Embryonic facial prominence (tissue), 1 donor: ENCODE results near the gene CRIP1.

ENCODE experiments used
- DNase-seq: peaks from one replicate; pipeline ENCODE4 v3.0.0-alpha.2; 2016; ENCODE audit errors: extremely low spot score

The CRIP1 gene, protein sequence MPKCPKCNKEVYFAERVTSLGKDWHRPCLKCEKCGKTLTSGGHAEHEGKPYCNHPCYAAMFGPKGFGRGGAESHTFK

DNA sequence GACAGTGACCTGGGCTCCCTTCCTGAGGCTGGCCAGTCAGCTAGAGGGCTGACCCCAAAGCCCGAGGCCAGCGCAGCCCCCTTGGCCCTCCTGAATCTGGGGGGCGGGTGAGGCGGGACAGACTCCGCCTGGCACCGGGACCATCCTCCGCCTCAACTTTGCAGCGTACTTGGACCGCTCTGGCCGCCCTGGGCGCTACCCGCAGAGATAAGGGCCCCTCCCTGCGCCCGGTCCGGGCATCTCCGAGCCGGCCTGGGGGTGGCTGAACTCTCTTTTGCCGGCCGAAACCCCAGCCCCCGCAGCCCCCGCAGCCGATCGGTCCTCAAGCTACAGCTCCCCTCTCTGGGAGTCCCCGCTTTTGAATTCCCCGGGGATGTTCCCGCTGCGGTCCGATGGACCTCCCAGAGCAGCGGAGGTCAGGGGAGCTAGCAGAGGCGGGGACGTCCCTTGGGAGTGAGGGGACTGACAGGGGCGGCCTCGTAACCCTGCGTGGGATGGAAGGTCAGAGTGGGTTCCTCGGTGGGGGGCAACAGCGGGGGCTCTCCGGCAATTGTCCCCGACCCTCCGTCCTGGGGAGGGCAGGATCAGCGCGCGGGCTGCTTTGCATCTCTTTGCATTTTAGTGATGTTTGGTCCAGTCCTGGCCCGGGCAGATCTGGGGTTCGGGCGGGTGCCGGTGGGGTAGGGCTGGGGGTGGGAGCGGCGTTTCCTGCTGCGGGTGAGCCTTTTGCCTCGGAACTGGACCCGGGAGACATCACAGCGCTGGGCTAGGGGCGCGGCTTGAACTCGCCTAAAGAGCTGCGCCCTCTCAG is at the start of gene CRIP1:
Gene CRIP1, plus strand, starts transcription at position 724 of the 811 bp plus-strand sequence. CDS start 374 bp downstream, outside the sequence.
- DNase-seq: no peak

DNA sequence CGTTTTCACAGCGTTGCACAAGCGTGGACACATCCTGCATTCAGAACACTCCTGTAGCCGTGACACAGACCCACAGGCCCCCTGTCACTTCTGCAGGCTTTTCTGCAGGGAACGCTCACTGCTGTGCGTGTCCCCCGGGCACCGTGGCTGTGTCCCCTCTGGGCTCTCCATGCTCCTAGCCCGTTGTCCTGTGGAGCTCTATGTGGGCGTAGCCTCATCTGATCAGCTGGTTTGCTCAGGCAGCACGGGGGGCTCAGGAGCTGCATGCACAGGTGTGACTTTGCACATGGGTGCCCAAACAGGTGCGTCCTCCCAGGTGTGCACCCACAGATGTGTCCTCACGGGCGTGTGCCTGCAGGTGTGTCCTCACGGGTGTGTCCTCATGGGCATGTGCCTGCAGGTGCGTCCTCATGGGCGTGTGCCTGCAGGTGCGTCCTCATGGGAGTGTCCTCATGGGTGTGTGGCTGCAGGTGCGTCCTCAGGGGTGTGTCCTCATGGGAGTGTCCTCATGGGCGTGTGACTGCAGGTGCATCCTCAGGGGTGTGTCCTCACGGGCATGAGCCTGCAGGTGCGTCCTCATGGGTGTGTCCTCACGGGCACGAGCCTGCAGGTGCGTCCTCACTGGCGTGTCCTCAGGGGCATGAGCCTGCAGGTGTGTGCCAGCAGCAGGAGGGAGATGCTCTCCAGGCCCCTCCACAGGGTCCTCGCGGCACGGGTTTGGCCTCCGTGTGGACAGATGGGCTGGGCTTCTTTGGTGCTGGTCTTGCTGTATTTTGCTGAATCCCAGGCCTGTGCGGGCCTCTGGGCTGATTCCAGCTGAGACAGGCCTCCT is 49.6 kb upstream of the CRIP1 start:
- DNase-seq: no peak

DNA sequence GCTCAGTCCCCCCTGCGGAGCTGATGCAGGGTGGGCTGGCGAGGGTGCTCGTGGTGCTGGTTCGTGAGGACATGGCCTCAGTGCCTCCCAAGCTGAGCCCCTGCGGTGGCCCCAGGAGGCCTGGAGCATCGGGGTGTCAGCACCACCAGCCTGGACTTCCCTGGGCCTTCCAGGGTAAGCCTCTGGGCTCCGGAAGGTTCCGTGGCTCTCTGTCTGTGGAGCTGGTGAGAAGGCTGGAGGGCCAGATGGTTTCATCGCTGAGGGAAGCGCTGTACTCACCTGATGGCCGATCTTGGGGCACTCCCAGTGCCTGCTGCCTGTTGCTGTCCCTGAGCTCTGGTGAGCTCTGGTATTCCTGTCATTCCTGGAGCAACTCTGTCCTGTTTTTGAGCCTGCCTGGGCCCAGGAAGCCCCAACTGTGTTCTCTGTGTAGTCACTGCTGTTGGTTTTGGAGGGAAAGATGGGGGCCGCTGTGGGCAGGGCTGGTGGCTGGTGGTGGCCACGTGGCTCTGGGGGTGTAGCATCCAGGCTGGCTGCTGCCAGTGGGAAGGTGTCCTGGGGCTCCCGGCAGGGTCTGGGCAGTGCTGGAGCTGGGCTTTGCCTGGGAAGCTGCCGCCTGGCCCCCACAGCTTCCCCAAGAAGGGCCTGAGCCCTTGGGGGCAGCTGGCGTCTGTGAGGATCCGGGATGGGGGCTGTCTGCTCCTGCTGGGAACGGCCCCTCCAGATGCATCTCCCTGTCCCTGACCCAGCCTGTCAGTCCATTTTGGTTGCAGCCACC is 48.8 kb upstream of the CRIP1 start:
- no peak for DNase-seq

DNA sequence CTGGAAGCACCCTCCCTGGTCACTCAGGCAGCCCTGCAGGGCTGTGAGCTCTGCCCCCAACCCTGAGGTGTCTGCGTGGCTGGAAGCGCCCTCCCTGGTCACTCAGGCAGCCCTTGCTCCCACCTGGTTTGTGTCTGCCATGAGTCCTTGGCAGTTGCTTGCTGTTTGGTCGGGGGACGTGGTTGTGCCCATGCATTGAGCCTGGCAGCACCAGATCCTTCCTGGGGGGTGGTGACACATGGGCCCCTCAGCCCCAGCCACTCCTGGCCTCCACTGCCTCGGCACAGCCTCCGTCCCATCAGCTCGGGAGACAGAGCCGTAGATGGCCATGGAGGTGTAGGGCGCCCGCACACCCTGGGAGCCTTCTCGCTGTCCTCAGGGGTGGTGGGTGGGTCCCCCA is 47.5 kb upstream of the CRIP1 start:
- DNase-seq: no peak

DNA sequence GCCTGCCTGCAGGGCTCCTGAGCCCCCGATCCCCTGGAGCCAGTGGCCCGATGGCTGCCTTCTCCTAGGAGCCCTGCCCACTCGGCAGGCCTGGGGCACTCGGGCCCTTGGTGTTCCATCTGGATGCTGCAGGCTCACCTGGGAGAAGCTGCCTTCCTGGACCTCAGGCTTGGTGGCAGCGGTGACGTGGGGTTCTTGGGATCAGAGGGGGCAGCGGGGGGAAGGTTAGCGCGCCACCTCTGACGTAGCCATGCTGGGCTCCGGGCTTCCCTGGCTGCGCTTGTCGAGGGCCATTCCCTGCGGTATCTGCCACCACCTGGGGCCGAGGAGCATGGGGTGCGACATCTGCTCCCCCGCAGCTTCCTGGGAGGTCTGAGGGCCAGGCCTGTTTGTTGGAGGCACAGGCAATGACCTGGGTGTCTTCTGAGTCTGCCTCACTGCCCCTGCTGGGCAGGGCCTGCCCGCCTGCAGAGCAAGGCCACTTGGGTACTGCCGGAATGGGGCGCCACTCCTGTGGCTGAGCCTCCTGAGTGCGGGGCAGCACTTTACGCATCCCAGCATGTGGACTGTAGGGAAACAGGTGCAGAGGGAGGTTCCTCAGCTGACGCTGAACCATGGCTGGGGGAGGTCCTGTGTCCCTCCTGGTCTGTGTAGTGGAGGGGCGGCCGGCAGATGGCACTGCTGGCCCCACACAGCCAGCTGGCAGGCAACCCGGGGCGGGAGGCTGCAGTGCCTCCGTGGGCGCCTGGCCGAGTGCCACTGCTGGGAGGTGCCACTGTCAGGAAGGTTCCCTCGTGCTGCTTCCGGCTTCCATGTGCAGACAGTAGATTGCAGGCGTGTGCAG is 46.8 kb upstream of the CRIP1 start:
- DNase-seq: no peak

DNA sequence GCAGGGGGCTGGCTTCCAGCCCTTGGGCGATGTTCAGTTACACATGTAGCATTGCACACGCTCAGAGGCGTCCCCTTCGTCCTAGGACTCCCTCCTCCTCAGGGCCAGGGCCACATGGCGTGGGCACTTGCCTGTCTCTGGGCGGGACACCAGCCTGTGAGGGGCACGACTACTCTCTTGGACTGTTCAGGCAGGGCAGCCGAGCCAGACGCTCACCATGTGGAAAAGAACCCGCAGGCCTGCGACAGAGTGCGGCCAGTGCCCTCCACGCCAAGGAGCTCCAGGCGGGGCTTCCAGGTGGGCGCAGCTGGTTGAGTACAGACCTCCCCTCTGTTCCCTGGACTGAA is 46.2 kb upstream of the CRIP1 start:
- no peak for DNase-seq

DNA sequence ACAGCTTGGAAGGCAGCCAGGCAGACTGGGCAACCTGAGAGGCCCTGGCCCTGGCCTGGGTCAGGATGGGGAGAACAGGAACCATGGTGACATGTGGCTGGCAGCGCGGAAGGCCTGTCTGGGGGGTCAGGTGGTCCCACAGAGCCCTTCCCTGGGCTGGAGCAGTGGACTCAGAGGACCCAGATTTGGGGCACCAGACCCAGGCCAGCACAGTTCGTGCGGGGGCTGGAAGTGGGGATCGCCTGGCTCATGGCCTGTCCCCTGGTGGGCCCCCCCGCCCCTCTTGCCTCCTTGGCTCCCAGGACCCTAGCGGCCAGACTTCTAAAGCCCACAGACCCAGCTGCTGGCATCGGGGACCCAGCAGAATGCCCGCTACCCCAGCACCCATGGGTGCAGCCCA is 45.7 kb upstream of the CRIP1 start:
- no peak for DNase-seq

DNA sequence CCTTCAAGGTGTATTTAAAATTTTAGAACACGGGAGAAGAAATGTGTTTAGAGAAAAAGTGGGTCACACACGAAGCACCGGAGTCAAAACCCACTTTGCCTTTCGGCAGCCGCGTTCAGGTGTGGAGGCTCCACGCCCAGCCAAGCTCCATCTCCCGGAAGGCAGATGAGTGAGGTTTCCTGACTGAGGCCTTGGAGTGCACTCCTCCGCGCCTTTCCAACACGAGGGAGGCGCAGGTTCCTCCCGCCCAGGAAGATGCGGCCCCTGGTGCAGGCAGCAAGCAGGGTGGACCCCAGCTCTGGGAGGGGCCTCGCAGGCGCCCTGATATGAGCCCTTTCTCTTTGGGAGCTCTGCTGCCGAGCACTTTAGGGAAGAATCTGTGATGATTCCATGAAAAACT is 44.6 kb upstream of the CRIP1 start:
- no peak for DNase-seq

DNA sequence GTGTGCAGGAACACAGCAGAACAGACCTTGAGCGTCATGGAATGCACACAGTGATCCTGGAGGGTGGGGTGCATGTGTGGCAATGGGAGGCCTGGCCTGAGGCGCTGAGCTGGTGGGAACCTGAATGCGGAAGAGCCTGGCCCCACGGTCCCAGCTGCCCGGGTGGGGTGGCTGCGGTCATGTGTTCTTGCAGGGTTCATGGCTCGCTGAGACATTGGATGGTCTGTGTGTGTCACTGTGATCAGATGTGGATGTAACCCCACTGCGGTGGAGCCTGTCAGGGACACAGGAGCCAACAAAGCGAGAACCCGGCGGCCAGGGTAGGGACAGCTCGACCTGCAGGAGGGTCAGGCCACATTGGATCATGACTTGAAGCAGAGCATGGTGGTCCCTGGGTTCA is 43.9 kb upstream of the CRIP1 start:
- DNase-seq: no peak

DNA sequence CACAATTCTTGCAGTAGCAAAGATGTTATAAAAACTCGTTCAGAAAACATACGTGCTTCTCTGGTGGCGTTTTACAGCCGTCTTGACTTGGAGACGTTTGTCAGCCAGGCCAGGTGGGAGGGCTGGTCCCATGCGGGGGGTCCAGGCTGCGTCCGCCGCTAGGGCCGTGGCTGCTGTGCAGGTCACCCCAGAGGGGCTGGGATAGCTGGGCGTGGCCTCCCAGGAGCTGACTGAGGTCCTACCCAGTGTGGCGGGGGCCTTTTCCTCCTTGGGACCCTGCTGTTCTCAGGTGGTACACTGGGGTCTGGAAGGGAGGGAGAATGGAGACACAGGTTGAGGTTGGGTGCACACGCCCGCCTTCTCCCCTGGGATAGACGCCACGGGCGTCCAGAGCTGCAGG is 41.8 kb upstream of the CRIP1 start:
- DNase-seq: no peak

DNA sequence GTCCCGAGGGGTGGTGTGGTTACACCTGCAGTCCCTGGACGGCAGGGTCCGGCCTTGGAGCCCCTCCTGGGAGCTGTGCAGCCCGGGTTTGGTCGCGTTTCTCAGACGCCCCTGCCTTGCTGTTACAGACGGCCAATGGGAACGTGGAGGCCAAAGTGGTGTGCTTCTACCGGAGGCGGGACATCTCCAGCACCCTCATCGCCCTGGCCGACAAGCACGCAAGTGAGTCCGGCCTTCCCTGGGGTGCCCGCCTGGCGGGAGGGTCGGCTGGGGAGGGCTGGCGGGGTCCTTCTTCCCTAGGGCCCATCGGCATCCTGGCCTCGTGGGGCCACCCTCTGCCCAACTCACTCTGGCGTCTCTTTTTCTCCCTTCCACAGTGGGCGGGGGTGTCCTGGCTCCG is 41.4 kb upstream of the CRIP1 start:
- DNase-seq: no peak

DNA sequence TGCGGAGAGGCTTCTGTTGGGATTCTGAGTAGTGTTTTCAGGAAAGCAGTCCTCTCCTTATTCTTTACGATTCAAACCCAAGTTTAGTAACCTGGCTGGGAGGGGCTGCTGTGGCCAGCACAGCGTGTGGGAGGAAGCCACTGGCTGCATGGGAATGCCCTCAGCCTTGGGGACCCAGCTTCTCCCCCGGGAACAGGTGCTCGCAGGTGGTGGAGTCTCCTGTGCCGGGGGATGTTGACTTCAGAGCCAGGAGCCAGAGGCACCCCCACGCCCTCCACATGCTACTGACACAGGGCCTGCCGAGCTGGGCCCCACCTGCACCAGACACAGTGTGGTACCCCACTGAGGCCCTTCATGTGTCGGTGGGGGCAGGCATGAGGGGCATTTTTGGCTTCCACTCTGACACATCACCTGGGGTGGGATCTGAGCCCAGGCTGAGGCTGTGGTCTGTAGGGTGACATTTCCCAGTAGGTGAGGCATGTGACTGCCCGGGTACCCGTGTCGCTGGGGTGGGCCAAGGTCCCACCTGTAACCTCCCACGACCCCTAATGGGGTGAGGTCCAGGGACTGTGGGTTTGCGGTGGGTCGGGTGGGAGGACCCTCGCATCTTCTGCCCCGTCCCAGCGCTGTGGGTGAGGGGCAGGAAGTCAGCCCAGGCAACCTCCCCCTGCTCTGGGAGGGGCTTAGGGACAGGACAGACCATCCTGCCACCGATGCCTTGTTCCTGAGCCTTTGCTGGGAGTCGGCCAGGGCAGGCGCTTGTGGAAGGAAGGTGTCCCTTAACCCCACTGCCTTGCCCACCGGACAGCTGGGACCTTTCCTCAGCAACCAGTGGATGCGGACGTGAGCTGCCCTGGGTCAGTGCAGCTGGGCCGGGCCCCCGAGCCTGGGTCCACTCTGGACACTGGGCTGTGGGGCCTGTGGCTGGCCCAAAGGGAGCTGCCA is 40.5 kb upstream of the CRIP1 start:
- no peak for DNase-seq

DNA sequence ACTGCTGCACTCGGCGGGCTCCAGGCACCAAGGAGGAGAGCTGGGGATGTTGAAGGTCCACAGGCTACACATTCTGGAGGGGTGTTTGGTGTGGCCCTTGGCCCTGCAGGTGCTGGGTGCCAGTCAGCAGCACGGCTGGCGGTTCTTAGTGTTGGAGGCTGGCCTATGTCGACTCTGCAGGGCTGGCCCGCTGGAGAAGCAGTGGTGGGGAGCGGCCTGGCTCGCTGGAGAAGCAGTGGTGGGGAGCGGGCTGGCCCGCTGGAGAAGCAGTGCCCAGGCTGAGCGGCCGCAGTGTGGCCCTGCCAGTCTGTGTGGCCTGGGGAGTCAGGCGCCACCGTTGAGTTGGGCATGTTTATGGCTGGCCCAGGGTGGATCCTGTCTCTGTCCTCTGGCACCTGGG is 39.7 kb upstream of the CRIP1 start:
- no peak for DNase-seq

DNA sequence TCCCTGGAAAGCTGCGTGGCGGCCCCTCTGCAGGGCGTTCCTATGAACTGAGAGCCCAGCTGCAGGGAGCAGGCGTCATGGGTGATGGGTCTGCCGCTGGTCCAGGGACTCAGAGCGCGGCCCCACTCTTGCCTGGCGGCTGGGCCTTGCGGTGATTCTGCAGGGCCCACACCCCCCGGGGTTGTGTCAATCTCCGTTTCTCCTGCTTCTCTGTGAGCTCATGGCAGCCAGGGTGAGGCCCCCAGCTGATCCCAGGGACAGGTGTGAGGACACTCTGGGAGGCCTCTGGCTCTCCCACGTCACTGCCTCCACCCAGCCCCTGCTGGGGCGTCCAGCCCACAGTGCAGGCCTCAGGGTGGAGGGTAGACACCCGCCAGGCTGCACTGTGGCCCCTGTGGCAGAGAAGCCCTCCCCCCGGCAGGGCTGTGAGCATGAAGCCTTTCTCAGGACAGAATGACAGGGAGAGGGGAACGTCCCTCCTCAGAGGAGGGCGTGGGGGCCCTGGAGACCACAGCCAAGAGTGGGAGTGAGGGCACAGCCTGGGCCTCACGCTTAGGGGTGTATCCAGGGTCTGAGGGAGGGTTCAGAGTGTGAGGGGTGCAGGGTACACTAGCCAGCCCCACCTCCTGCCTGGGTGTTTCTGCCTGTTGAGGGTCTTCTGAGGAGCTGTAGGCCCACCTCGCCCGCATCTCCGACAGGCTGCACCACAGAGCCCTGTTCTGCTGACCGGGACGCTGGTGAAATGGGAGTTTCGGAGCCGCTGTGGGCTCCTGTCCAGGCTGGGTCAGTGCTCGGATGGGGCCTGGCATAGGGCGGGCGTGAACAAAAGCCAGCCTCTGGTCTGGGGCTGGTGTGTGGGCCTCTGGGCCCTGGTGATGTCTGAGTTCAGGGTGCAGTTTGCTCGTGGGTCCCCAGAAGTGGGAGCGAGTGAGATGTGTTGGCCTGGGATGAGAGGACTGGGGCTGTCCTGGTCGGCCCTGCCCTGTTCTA is 38.7 kb upstream of the CRIP1 start:
- no peak for DNase-seq

DNA sequence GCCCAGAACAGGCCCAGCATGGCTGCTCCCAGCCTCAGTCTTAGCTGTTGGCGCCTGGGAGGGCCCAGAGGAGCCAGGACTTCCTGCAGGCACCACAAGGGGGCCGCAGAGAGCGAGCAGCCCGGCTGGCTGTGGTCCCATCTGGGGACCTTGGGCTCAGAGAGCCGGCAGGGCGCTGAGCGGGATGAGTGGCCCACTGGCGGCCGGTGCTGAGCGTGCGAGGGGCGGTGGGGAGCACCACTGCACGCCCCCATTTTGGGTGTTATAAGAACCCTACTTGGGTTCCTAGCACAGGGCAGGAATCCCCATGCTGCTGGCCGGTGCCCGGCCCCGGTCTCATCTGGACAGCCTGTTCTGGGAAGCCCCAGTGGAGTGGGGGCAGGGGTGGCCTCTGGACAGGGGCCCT is 38.0 kb upstream of the CRIP1 start:
- DNase-seq: no peak

DNA sequence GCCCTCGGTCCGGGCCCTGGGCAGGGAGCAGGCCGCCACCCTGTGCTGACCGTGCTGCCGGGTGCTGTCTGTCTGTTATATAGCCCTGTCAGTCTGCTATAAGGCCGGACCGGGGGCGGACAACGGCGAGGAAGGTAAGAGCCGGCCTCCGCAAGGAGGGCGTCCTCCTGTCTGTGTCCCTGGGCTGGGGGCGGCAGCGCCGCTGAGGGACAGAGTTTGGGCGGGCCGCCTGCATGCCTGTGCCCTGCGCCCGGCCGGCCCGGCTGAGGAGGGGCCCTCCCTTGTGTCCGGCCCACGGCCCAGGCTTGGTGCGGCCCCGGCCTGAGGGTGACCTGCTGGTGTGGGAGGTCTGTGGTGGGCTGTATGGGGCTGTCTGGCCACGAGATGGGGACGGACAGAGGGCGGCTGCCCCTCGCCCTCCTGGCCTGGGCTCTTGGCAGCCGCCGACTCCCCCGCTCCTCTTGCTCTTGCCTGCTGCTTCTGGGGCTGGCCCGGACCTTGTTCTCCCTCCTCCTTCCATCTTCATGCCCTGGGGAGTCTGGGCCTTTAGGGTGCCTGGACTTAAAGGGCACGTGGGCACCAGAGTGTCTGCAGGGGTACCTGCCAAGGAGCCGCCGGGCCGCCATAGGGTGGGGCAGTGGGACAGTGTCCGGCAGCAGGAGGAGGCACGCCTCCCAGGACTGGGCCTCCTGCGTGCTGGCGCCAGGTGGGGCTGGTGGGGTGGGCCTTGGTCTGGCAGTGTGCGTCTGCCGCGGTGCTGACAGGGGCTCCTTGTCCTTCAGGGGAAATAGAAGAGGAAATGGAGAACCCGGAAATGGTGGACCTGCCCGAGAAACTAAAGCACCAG is 37.2 kb upstream of the CRIP1 start:
- DNase-seq: no peak

DNA sequence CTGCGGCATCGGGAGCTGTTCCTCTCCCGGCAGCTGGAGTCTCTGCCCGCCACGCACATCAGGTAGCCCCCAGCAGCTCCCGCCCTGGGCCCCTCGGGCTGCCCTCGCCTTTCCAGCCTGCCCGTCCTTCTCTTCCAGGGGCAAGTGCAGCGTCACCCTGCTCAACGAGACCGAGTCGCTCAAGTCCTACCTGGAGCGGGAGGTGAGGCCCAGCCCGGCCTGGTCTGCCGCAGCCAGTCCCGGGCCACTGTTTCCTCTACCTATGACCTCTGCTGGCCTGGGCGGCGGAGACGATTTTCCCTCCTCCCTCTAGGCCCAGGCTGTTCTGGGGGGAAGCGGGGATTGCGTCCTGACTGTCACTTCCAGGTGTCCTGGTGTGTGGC is 36.6 kb upstream of the CRIP1 start:
- DNase-seq: no peak
